Fibroblast of skin of back (primary cell): ENCODE data around the gene GH1.
"Not testable (repeated sequence)": the region's sequence is repeated elsewhere in the genome, so short reads cannot be mapped to it uniquely, and the experiment has no call there.

Experiments
- DNase-seq: peaks from one replicate; pipeline ENCODE4 v3.0.0-alpha.2; 2013

Gene GH1

DNA sequence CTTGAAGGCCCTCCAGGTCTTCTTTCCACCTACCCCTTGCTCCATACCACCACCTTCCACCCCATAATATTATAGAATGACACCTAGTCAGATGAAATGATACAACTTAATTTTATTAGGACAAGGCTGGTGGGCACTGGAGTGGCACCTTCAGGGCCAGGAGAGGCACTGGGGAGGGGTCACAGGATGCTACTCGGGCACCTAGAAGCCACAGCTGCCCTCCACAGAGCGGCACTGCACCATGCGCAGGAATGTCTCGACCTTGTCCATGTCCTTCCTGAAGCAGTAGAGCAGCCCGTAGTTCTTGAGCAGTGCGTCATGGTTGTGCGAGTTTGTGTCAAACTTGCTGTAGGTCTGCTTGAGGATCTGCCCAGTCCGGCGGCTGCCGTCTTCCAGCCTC is 23.8 kb downstream of the GH1 start:
- not testable (repeated sequence) for DNase-seq

DNA sequence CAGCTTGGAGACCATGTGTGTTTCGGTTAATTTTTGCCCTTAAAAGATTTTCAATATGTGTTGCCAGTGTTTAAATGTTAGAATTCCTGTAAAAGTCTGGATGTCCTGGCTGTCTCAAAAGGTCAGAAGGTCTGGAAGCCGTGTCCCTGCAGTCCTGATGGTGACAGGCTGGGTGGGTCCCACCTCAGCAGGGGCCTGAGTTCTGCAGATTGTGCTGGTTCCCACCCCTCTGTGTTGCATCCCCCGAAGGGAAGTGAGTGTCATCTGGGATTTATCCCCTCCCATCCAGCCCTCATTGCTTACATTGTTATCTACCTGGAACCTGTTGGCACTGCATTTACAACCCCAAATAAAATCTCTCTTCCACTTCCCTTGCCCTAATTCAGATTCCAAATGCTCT is 24.6 kb downstream of the GH1 start:
- not testable (repeated sequence) for DNase-seq

DNA sequence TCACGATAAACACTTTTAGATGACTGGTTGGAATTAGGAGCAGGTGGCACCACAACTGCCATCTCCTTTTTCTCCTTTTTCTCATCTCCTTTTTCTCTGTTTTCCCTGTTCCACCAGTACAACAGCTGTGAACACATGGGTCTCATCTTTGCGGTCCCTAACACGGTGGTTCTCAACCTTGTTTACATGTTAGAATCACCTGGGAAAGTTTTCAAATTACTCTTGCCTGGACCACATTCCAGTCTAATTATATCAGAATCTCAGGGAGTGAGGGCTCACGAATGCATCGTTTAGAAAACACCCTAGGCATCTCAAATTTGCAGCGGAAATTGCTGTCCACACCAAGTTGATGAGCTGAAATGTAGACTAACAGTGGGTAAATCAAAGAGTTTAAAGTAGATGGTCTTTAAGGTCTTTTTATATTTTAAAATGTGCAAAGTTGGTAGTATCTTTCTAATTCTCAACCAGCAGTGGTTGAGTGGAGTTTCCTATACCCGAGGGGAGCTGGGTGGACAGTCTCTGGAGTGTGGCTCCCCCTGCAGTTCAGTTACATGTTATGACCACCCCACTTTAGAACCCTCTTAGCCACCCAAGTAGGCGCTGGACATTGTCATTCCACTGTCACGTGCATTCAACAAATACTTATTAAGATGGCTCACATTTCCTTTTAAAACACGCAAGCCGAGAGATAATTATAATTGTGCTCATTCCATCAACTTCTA is 26.2 kb downstream of the GH1 start:
- not testable (repeated sequence) for DNase-seq

DNA sequence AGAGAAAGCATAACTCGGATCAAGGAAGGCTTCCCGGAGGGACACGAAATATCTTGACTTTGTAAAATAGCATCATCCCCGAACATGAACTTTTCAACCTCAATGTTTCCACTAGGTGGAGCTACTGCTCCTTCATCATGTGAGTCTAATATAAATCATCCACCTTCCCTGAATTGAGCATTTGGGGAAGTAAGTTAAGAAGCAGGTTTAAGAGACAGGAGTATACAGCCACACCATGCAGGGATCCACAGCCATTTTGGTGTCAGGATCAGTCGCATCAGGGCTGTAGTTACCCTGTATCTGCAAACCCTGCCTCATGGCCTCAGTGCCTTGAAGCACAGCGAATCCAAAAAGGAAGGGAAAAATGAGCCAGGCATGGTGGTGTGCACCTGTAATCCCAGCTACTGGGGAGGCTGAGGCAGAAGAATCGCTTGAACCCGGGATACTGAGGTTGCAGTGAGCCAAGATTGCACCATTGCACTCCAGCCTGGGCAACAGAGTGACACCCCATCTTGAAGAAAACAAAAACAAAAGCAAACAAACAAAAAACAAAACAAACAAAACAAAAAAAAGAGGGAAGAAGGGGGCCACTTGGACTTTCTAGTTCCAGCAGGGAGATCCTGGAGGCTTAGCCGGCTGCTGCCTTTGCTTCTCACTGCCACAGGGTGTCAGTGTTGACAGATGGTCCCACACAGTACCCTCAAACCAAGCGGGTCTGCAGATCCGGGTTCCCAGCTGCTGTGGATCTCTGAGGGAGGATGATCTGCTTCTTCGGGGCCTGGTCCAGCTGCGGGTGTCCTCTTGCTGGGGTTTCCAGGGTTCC is 29.4 kb downstream of the GH1 start:
- DNase-seq, result peak; percentile 27

DNA sequence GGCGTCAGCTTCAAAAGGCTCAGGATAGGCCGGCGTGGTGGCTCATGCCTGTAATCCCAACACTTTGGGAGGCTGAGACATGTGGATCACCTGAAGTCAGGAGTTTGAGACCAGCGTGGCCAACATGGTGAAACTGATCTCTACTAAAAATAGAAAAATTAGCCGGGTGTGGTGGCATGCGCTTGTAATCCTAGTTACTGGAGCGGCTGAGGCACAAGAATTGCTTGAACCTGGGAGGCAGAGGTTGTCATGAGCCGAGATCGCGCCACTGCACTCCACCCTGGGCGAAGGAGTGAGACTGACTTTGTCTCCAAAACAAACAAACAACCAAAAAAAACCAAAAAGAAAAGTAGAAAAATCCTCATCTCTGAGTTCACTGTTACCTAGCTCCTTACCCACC is 33.5 kb downstream of the GH1 start:
- DNase-seq, result not testable (repeated sequence)

DNA sequence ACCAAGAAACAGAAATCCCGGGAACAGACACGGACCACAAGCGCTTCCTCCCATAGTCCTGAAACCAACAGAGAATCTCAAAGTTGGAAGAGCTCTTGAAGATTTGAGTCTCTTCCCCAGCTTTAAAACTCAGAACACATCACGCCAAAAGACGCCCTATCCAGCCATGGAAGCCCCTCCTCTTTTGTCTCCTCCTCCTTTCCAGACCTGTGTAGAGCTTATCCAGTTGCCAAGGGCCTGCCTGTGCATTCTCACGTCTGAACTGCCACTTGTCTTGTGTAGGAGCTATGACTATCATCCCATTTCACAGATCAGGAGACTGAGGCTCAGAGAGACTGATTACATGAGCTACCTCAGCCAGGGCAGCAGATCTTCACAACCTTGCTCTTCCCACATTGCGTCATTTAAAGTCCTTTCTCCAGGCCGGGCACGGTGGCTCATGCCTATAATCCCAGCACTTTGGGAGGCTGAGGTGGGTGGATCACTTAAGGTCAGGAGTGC is 36.0 kb downstream of the GH1 start:
- DNase-seq, result not testable (repeated sequence)

DNA sequence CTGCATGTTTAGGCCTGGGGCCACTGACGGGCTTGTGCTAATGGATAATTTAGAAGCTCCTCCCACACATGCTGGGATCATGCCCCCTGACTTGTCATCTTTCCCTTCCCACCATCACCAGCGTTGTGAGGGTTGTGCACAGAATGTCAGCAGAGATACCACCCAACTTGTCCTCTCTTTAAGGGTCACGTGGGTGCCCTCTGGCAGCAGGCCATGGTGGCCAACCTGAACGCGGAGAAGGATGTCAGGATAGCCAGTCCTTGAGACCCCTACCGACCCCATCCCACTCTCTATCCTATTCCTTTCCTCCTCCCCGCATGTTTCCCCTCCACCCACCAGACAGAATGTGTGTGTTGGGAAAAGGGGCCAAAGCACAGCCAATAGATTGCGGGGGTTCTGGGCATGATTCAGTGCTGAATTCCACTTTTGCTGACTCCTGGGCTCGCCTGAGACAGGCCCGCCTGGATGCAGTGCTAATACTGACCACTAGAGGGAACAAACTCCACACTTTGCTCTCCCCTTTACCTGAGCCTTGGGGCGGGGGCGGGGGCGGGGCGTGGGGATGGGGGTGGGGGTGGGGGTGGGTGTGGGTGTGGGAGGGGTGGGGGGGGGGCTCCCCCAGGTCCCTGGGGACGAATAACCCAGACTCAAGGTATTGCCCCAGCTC is 36.6 kb downstream of the GH1 start, which contains the start of gene GH2:
TSS of gene GH2 (minus strand) at position 10 of the 667 bp plus-strand sequence. CDS start 143 bp downstream, outside the sequence.
- DNase-seq, result peak; percentile 45

DNA sequence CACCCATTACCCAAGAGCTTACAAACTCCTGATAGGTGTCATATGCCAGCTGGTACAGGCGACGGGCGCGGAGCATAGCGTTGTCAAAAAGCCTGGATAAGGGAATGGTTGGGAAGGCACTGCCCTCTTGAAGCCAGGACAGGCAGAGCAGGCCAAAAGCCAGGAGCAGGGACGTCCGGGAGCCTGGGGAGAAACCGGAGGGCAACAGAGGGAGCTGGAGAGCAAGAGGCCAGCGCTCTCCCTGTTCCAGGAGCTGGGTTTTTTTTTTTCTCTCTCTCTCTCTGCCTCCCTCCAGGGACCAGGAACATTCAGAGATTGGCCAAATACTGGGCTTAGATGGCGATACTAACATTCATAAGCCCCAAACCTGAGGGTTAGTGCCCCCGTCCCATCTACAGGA is 37.3 kb downstream of the GH1 start:
- DNase-seq, result not testable (repeated sequence)

DNA sequence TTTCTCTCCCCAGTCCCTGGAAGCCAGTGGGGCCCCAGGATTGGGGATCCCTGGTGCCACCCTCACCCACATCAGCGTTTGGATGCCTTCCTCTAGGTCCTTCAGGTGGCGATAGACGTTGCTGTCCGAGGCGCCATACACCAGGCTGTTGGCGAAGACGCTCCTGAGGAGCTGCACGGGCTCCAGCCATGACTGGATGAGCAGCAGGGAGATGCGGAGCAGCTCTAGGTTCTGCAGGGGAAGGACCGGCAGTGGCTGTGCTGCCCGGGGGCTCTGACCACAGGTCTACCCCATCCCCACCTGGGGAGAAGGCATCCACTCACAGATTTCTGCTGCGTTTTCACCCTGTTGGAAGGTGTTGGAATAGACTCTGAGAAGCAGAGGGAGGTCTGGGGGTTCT is 37.9 kb downstream of the GH1 start:
- no peak for DNase-seq

DNA sequence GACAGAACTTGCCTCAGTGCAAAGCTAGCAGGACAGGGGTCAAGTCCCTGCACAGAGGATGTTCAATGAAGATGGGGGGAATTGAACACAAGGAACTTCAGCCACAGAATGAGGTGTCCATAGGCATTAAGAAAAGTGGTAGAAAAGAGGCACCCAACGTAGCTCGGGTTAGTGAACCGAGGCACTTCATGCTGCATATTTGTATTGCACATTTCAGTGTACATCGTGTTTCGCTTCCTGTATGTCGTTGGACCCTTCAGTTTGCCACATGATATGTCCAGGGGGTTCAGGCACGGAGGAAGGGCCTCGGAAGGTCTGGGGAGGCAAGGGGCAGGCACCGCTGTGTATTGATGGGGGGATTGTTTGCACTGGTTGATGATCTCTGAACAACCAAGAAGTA is 40.2 kb downstream of the GH1 start:
- DNase-seq, result not testable (repeated sequence)

DNA sequence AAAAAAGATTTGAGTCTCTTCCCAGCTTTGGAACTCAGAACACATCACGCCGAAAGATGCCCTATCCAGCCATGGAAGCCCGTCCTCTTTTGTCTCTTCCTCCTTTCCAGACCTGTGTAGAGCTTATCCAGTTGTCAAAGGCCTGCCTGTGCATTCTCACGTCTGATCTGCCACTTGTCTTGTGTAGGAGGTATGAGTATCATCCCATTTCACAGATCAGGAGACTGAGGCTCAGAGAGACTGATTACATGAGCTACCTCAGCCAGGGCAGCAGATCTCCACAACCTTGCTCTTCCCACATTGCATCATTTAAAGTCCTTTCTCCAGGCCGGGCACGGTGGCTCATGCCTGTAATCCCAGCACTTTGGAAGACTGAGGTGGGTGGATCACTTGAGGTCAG is 43.9 kb downstream of the GH1 start:
- not testable (repeated sequence) for DNase-seq

DNA sequence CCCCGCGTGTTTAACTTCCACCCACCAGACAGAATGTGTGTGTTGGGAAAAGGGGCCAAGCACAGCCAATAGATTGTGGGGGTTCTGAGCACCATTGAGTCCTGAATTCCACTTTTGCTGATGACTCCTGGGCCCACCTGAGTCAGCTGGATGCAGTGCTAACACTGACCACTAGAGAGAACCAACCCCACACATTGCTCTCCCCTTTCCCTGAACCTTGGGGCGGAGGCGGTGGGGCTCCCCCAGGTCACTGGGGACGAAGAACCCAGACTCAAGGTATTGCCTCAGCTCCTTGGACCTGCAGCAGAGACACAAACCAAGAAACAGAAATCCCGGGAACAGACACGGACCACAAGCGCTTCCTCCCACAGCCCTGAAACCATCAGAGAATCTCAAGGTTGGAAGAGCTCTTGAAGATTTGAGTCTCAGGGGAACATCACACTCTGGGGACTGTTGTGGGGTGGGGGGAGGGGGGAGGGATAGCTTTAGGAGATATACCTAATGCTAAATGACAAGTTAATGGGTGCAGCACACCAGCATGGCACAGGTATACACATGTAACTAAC is 44.5 kb downstream of the GH1 start:
- not testable (repeated sequence) for DNase-seq

DNA sequence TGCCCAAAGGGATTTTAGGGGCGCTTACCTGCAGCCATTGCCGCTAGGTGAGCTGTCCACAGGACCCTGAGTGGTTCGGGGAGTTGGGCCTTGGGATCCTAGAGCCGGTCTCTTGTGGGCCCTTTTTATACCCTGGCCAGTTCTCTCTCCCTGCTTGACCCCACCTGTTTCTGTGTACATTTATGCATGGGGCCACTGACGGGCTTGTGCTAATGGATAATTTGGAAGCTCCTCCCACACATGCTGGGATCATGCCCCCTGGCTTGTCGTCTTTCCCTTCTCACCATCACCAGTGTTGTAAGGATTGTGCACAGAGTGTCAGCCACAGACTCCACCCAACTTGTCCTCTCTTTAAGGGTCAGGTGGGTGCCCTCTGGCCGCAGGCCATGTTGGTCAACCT is 45.1 kb downstream of the GH1 start, which contains the start of gene CSH2:
TSS of gene CSH2 (minus strand) at position 101 of the 400 bp plus-strand sequence. CDS start at position 38, 63 bp downstream.
- not testable (repeated sequence) for DNase-seq

DNA sequence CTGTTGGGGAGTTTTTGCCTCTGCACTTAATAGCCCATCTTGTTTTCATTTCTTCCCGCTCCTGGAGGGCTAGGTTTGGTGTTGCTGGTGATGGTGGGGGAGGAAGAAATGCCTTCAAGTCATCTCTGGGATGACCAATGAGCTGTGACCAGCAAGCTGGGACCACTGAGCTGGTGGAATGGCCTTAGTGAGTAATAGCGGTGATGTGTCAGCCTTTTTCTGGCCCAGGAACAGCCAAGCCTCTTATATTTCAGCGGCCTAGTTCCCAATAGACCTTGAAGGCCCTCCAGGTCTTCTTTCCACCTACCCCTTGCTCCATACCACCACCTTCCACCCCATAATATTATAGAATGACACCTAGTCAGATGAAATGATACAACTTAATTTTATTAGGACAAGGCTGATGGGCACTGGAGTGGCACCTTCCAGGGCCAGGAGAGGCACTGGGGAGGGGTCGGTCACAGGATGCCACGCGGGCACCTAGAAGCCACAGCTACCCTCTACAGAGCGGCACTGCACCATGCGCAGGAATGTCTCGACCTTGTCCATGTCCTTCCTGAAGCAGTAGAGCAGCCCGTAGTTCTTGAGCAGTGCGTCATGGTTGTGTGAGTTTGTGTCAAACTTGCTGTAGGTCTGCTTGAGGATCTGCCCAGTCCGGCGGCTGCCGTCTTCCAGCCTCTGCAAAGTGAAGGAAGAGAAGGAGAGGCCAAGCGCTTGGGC is 46.8 kb downstream of the GH1 start:
- not testable (repeated sequence) for DNase-seq

DNA sequence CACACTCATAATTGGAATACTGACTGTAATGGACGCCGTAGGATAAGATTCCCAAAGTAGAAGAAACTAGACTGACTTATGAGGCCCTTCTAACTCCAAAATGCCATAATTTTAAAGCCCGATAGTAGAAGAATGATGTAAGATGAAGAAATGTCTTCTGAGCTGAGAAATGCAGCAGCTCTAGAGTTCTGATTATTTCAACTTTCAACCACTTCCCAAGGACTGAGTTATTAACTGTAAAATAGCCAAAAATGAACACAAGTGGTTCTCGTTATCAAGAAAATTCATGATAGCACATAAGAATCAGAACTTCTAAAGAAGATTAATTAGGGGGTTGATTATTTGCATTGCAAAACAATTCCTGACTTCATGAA is 48.4 kb downstream of the GH1 start:
- DNase-seq, result not testable (repeated sequence)

DNA sequence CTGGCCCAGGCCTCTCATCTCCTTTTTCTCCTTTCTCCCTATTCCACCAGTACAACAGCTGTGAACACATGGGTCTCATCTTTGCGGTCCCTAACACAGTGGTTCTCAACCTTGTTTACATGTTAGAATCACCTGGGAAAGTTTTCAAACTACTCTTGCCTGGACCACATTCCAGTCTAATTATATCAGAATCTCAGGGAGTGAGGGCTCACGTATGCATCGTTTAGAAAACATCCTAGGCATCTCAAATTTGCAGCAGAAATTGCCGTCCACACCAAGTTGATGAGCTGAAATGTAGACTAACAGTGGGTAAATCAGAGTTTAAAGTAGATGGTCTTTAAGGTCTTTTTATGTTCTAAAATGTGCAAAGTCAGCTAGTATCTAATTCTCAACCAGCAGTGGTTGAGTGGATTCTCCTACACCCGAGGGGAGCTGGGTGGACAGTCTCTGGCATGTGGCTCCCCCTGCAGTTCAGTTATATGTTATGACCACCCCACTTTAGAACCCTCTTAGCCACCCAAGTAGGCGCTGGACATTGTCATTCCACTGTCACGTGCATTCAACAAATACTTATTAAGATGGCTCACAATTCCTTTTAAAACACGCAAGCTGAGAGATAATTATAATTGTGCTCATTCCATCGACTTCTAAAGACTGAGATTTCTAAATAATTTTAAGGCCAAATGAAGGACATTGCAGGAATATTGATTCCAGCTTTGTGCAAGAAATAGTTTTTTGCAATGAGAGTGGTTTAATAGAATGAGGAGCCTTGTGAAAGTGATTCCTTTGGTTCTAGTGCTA is 48.9 kb downstream of the GH1 start:
- peak; percentile 34 for DNase-seq
